ENCODE data around the gene RNF166.

The RNF166 gene

DNA sequence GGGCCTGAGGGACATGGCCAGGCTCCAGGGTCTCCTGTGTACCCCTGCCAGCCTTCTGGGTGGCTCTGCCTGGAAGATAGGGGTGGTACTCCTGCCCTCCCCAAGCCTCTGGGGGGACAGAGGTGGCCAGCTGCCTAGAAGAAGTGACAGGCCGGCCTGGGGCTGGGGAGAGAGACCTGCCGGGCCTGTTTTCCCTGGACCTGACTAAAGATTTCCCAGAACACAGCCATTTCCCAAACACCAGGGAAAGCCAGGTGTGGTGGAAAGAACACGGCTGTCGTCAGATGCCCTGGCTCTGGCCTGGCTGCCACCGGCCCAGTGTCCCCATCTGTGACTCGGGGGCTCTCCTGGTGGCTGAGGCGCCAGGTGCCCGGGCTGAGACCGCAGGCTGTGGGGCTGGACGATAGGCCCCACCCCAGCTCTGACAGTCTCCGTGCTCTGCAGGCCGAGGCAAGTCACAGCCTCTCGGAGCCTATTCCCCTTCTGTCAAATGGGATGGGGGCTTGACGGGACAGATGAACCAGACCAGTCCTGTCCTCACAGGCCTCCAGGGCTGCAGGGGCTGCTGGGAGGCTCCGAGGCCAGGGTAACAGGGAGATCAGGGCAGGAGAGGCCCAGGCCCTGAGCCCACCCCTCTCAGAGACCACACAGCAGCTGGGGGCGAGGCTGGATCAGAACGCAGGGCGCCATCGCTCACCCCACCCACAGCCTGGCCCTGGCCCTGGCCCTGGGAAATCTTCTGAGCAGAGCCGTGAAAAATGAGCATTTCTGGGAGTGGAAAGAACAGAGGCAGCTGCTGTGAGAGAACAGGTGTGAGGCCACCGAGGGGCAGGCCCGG lies 33.1 kb upstream of the RNF166 start:
- DNase-seq = no peak

DNA sequence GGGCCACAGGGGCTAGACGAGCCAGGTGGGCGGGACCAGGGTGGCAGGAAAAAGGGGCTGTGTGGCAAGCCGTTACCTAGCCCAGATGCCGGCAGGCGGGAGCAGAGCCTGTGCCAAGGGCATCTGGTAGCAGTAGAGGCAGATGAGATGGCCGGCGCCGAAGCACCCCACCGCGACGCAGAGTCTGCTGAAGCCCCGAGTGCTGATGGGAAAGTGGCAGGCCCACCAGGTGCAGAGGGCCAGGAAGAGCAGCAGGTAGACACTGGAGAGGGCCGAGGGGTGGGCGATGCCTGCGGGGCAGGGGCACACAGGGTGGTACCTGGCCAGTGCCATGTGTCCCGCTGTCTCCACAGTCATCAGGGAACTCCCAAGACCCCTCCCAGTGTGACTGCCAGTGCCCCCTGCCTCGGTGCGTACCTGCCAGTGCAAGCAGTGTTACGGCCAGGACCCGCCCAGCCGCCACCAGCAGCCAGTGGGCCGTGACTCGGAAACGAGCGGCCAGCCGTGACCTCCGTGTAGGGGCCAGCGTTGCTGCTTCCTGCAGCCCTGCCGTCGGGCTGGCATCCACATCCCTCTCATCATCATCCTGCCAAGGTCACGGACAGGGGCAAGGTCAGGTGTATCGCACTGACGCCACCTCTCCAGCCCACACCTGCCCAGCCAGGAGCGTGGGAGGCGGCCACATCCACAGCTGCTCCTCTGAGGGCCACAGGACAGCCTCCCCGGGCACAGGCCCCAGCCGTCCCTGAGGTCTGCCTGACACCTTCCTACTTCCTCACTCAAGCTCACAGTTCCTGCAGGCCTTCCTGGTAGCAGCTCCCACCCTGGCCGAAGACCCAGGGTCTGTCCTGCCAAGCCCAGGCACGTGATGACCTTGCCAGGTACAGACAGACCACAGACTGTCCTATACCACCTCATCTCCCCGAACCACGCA lies 32.2 kb upstream of the RNF166 start:
- no peak for DNase-seq

DNA sequence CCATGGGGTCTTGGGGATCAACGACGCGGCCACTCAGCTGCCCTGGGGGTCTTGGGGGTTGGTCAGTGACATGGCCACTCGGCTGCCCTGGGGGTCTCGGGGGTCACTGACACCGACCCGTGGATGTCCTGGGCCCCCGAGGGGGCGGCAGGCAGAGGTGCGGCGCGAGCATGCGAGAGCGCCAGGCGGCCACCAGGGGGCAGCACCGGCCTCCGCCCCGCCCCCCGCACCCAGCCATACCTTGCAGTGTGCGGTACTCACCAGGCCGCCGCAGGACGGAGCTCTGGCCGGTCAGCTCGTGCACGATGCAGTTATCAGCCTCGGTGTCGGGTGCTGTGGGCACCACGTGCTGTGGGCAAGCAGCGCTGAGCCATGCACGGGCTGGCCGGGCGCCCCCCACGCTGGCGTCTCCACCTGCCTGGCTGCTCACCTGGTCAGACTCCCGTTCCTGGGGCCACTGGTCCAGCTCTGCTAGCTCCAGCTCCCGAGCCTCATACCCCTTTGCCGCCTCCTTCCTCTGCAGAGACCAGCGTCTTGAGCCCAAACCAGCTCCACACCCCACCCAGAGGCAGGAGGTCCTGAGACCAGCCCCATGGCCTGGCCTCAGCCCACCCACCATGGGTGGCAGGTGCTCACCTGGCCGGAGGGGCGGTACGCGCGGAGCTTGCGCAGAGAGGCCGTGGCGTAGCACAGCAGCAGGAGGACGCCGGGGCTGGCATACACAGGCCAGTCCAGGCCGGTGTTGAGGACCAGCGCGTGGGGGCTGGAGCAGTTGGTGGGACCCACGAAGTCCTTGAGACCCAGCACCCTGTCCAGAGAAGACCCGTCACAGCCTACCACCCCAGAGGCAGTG lies 31.3 kb upstream of the RNF166 start:
- DNase-seq = peak; percentile 51

DNA sequence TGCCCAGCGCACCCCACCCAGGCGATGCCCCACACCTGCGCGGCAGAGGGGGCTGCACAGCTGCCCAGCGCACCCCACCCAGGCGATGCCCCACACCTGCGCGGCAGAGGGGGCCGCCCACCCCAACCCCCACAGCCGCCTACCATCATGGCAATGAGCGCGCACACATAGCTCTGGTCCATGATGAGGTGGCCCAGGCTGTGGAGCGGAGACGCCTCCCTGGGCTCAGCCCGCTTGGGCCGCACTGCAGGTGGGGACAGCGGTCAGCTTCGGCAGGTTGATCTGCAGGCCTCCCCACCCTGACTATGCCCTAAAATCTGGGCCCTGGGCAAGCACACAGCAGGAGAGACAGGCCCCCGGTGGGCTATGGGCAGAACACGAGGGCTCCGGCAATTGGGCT lies 30.3 kb upstream of the RNF166 start:
- DNase-seq = no peak

DNA sequence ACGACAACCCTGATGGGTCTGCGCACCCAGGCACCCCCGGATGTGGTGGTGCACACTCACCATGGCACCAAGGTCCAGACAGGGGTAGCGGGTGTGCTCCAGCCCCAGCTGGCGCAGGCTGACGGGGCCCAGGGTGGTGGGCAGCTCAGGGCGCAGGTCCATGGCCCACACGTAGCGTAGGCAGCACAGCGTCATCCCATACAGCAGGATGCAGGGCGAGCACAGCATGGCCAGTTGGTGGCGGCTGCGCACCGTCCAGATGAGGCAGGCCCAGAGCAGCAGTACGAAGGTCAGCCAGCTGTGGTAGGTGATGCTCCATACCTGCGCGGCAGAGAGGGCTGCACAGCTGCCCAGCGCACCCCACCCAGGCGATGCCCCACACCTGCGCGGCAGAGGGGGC lies 29.9 kb upstream of the RNF166 start:
- DNase-seq = no peak

DNA sequence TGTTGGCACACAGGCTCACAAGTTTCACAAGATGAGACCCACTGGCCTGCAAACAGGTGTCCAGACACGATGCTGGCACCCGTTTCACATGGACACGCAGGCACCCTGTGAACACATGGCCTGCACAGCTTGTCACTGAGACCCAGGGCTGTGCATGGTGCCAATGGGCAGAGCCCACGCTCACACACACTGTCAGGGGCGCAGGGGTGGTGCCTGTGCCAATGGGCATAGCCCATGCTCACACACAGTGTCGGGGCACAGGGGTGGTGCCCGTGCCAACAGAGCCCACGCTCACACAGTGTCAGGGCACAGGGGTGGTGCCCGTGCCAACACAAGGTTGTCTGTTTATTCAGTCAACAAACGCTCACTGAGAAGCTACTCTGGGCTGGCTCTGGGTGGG lies 29.4 kb upstream of the RNF166 start:
- no peak for DNase-seq

DNA sequence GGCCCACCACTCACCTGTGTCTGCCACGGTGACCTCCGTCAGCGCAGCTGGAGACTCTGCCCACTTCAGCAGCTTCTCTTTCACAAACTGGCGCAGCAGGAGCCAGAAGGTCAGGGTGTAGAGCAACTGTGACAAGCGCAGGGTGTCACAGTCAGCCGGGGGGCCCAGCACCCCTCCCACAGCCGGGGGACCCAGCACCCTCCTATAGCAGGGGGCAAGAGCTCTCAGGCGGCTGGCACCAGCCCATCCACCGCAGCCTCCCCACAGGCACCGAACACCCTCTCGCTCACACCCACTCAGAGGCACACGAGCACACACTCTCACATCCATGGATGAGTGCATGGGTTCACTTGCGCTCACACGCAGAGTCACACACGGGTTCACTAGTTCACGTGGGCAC lies 28.9 kb upstream of the RNF166 start:
- DNase-seq = no peak

DNA sequence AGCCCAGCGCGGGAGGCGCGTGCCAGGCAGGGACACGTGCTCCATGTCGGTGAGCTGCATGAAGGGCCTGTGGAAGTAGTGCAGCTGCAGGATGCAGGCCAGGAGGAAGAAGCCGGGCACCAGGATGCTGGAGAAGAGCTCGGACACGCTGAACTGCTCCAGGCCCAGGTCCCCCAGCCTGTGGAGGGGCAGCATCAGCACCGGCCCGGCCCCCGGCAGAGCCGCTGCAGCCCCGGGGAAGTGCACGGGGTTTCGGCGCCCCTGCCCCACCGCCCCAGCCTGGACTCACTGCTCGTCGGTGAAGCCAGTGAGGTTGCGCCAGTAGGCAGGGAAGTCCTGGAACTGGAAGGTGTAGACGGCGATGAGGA lies 28.1 kb upstream of the RNF166 start:
- no peak for DNase-seq

DNA sequence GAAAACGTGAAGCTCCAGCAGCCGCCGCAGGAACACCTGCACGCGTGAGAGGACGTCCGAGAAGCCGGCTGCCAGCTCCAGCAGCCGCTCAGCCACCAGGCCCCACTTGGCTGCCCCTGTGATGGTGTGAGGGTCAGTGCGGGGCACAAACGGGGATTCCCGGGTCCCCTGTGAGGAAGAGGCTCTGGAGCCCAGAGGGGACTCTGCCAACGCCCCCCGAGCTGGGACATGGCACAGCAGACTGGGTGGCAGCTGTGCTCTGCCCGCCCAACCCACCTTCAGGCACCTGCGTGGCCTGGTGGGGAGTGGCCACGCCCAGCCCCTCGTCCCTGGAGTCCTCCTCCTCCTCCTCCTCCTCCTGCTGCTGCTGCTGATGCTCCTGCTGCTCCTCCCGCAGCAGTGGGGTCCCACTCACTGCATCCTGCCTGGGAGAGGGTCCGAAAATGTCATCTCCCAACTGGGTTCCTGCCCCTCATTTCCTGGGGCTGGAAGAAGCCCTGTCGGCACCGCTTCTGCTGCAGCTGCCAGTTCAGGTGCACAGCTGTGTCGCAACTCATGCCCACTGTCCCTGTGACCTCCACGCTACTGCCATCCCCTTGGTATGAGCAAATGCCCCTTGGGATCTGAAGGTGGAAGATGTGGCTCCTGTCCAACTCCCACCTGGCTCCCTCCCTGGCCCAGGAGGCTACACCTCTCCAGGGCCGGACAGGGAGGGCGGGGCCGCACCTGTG lies 27.6 kb upstream of the RNF166 start:
- DNase-seq = no peak

DNA sequence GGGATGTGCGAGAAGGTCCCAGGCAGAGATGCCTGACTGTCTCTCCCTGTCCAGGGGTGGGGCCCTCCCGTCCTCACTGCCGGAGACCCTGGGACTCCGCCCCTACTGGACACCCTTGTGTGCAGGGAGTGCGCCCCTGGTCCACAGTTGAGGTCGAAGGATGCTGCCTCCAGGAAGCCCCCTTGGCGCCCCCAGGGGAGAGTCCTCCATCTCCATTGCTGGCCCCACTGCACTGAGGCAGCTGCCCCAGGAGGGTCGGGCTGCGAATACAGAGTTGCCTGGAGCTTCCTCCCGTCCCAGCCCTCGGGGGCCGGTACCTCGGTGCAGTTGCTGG lies 26.7 kb upstream of the RNF166 start:
- DNase-seq = no peak

DNA sequence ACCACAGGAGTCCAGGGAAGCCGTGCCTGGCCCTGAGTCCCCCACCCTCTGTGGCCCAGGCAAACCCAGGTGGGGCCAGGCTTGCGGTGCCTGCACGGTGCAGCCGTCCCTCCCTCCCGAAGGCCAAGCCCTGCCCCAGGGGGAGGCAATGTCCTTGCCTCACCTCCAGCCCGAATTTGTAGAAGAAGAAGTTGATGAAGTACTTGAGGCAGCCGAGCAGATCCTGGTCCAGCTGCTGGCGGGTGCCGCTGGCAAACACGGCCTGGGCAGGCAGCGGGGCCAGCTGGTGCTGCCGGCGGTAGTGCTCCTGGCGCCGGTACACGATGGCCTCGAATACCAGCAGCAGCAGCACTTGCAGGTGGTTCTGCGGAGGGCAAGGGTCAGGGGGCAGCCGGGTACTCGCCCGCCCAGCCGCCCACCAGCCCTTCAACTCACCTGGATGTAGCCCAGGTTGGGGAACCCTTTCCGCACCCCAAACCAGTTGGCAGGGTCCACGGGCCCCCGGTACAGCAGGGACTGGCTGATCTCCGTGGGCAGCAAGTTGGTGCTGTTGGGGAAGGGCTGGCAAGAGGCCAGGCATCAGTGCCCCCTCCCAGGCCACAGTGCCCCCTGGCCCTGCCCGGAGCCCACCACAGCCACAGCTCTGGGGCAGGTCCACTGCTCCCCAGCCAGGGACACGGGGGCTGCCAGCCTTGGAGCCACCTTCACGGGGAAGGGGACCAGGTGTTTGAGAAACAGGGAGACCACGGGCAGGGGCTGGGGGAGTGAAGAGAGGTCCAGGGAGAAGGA lies 26.2 kb upstream of the RNF166 start:
- no peak for DNase-seq

DNA sequence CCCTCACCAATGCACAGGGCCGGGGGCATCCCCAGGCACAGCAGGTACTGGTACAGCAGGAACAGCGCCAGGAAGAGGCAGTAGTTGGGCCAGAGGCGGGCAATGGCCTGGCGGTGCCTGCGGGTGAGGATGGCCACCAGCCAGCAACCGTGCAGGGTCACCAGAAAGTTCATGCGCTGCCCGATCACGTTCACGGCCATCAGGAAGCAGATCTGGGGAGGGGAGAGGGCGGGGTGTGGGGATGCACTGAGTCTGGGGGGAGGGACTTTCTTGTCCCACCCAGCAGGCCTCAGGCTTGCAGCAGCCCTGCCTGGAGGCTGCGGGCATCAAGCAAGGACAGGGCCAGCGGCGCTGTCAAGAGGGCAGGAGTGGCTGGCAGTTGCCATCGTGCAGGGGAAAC lies 25.5 kb upstream of the RNF166 start:
- no peak for DNase-seq

DNA sequence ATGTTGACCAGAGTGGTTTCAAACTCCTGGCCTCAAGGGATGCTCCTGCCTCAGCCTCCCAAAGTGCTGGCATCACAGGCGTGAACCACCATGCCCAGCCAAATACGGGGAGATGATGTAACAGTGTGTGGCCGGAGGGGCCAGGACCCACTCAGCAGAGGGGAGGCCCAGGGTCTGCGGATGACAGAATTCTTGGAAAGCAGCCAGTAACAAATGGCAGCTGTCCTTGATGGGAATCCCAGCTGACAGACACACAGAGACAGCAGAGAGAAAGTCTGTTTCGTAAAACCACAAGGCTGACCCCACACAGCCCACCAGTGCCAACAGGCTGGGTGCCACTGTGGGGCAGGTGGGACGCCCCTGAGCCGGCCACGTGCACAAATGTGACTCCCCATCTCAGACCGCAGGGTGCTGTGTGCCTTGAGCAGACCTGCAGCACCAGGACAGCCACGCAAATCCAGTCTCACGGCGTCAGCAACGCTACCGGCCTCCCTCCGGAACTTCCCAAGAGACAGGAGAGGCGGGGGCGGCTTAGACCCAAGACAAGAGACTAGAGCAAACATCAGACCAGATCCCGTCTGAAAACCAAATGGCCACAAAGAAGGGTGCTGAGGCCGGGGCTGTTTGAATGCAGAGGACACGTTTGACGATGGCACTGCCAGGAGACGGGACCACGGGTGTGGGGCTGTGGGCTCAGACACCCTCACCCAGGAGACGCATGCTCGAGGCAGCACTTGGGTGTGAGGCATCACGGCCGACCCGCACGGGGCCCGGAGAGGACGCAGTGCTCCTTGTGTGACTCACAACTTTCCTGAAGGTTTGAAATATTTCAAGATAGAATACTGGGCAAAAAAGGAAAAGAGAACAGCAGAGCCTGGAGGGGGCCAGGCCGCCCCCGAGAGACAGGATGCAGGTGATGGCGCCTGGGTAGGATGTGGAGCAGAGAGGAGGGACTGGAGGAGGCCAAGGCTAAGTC lies 24.7 kb upstream of the RNF166 start:
- no peak for DNase-seq

DNA sequence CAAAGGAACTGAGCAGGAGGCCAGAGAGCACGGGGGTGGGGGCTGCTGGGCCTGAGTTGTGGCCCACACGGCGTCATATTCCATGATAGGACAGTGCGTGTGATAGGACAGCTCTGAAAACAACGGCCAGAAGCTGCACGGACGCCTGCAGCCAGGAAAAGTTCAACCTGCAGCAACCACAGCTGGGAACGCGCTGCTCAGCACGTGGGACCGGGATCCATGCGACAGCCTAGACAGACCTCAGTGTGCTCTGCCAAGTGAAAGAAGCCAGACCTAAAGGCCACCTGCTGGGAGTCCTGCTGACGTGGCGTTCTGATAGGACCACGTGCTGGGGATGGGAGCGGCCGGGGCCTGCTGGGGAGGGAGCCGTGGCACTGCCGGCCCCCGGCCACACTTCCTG lies 21.7 kb upstream of the RNF166 start:
- no peak for DNase-seq

DNA sequence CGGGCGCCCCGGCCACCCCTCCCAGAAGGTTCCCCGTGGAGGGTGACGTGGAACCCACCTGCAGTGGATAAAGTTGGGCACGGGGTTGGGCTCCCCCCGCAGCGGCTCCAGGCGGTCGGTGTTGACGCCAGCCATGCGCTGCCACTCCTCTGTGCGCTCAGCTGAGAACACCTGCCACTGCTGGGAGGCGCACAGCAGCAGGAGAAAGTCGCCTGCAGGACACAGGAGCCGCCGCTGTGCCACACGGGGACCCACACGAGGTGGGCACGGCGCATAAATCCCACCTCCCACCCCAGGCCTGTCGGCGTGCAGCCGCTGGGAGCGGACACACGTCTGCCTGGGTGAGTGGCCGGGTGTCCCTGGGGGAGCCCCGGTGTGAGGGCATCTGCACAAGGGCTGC lies 20.8 kb upstream of the RNF166 start:
- DNase-seq = no peak

DNA sequence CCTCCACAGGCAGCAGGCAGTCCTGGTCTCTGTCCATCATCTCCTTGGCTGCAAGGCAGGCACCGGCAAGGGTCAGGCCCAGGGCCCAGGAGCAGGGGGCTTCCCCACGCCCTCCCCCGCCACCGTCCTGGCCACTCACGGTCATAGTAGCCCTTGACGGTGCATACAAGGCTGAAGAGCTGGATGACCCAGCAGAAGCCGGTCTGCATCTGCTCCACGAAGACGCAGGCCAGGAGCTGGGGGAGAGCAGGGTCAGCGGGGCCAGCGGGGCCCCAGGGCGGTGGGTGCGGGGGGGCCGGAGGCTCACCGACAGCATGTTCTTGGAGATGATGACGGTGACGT lies 20.2 kb upstream of the RNF166 start:
- DNase-seq = no peak

DNA sequence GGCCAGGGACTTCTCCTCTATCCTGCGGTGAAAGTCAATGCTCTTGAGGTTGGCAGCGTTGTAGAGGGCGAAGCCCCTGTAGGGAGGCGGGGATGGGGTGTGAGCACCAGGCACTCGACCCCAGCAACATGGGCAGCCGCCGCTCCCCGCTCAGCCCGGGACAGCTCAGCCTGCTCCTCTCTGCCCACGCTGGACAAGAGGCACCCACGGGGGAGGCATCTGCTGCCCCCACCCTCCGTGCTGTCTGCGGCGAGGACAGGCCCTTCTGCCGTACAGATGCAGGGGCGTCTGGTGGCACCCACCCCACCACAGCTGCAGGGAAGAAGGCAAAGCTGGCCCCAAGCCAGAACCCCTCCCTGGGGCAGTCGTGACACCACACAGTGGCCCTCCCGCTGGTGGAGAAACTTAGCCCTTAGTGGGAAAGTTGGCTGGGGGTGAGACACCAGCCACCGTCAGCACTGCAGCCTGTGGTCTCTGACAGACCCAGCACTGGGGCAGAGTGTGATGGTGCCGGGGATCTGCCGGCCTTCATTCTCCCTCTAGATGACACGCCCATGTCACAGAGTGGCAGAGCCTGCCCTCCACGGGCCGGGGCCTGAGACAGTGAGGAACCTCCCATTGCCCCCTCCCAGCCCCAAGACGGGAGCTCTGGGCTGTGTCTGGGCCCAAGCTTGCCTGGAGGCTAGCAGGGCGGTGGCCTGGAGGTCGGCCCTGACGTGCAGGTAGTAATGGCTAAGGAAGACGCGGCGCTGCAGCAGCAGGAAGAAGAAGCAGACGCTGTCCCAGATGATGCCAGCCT lies 19.6 kb upstream of the RNF166 start:
- no peak for DNase-seq

DNA sequence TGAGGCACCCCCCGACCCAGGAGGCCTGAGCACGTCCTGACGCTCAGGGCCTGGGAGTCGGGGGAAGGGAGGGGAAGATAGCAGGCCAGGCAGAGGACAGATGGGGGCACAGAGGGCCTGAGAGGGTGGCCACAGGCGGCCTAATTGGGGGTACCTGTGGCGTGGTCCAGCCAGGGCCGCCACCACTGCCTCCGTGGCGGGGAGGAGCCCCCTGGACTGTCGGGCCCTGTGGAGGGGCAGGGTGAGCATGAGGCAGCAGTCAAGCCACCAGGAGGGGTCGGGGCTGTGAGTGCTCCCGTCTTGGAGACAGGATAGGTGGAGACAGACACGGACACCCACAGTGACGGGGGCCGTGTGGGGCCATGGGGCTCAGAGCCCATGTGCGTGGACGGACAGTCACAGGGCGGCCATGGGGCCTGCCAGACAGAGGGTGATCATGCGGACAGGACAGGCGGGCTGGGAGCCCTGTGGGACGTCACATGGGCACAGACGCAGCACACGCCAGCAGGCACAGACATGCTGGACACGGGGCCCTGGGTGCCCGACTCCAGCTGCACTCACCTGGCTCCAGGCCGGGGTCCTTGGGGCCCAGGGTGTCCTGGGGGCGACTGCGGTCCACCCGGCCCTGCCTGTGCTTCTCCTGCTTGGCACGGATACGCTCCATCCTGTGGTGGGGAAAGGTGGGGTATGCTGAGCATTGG lies 18.8 kb upstream of the RNF166 start:
- DNase-seq = no peak

DNA sequence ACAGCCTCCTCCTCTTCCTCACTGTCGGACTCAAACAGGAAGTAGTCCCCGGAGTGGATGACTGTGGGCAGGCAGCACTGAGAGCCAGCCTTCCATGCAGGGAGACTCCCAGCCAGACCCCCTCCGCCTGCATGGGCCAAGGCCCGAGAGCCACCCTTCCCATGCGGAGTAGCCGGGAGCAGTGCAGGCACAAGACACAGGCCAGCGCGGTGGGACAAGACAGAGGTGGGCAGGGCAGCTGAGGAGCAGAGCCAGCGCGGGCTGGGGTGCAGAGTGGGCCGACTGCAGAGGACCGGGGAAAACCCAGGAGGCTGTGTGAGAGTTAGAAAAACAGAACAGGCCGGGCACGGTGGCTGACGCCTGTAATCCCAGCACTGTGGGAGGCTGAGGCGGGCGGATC lies 17.7 kb upstream of the RNF166 start:
- DNase-seq = no peak

Measured in activated gamma-delta T cell (primary cell).